Measurements from ENCODE around the gene CHAT. TPM values are rescaled to one million over a fixed set of nuclear protein-coding genes. Genes with fewer than 3 reads are reported as not detected.

The CHAT gene
- total and polyA plus RNA-seq, 2 of the 13 experiments (the other 11 are each of a cell fraction or from before 2014, with no cell fraction given): not detected

DNA sequence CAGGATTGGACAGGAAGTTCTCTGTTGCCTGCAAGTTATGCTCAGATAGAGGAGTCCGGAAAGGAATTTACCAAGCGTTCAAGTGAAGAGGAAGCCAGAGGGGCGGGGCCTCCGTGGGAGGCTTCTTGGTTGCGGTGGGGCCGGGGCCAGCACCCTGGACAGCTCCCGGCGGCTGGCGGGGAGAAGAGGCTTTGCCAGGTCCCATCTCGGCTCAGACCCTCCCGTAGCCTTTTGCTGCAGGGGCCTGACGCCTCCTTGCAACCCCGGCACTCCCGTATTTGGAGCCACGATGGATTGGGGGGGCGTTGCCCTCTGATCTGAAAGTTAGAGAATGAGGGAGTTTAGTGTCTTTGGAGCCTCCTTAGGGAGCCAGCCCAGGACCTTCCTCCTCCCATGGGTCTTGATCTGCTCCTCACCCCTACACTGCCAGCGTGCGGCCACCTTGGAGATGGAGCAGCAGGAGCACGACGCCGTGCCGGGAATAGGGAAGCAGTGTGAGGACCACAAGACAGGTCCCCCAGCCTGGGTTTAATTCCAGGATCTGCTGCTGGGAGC is 6.8 kb upstream of the CHAT start (continued):
- TF ChIP-seq, protein P1, sequence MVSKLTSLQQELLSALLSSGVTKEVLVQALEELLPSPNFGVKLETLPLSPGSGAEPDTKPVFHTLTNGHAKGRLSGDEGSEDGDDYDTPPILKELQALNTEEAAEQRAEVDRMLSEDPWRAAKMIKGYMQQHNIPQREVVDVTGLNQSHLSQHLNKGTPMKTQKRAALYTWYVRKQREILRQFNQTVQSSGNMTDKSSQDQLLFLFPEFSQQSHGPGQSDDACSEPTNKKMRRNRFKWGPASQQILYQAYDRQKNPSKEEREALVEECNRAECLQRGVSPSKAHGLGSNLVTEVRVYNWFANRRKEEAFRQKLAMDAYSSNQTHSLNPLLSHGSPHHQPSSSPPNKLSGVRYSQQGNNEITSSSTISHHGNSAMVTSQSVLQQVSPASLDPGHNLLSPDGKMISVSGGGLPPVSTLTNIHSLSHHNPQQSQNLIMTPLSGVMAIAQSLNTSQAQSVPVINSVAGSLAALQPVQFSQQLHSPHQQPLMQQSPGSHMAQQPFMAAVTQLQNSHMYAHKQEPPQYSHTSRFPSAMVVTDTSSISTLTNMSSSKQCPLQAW (CRISPR knock-in tag; IDR thresholded peaks at IDR 0.05): 0 out of 2 replicates have a peak, but pooled peaks have one; percentile 25
- TF ChIP-seq ARNT (IDR thresholded peaks at IDR 0.05) (no peak), ZFP36 (IDR thresholded peaks at IDR 0.05; ENCODE audit: borderline replicate concordance, low read depth, low read length, partially characterized antibody) (no peak), EEA1 (CRISPR knock-in tag; IDR thresholded peaks at IDR 0.05; ENCODE audit: borderline replicate concordance) (no peak), ZNF143 (CRISPR knock-in tag; IDR thresholded peaks at IDR 0.05) (no peak), ZNF282 (IDR thresholded peaks at IDR 0.05; ENCODE audit: partially characterized antibody) (no peak), NFYC (CRISPR knock-in tag; IDR thresholded peaks at IDR 0.05) (peak; percentile 30; the same call in 1 of the 2 replicates), ZNF83 (CRISPR knock-in tag; IDR thresholded peaks at IDR 0.05; ENCODE audit: borderline replicate concordance) (0 out of 2 replicates have a peak, but pooled peaks have one; percentile 31), ZBTB7B (CRISPR knock-in tag; IDR thresholded peaks at IDR 0.05) (no peak), ZBTB1 (CRISPR knock-in tag; IDR thresholded peaks at IDR 0.05; ENCODE audit: borderline replicate concordance) (peak; percentile 77; the same call in 1 of the 2 replicates), SP140L (CRISPR knock-in tag; IDR thresholded peaks at IDR 0.05; ENCODE audit: borderline replicate concordance) (peak; percentile 92; the same call in 1 of the 2 replicates), GABPB1 (CRISPR knock-in tag; IDR thresholded peaks at IDR 0.05) (peak; percentile 68), KAT8 (CRISPR knock-in tag; IDR thresholded peaks at IDR 0.05) (peak; percentile 57; the same call in 1 of the 2 replicates), TCF12 (IDR thresholded peaks at IDR 0.05) (no peak), TCF12 (CRISPR knock-in tag; IDR thresholded peaks at IDR 0.05) (no peak), HMG20B (CRISPR knock-in tag; conservative IDR thresholded peaks at IDR 0.05) (peak; percentile 83), GTF3A (CRISPR knock-in tag; conservative IDR thresholded peaks at IDR 0.05) (no peak), TMF1 (CRISPR knock-in tag; IDR thresholded peaks at IDR 0.05; ENCODE audit: low read depth) (peak; percentile 82; the same call in 1 of the 2 replicates), ARHGAP35 (CRISPR knock-in tag; IDR thresholded peaks at IDR 0.05; ENCODE audit: borderline replicate concordance) (0 out of 2 replicates have a peak, but pooled peaks have one; percentile 59), MIER2 (CRISPR knock-in tag; IDR thresholded peaks at IDR 0.05) (peak; percentile 98), TP53 (CRISPR knock-in tag; conservative IDR thresholded peaks at IDR 0.05) (0 out of 2 replicates have a peak, but pooled peaks have one; percentile 48), ZNF232 (CRISPR knock-in tag; IDR thresholded peaks at IDR 0.05; ENCODE audit: borderline replicate concordance) (peak; percentile 96), MED1 (CRISPR knock-in tag; IDR thresholded peaks at IDR 0.05) (0 out of 2 replicates have a peak, but pooled peaks have one; percentile 17)
- TF ChIP-seq, protein P2, sequence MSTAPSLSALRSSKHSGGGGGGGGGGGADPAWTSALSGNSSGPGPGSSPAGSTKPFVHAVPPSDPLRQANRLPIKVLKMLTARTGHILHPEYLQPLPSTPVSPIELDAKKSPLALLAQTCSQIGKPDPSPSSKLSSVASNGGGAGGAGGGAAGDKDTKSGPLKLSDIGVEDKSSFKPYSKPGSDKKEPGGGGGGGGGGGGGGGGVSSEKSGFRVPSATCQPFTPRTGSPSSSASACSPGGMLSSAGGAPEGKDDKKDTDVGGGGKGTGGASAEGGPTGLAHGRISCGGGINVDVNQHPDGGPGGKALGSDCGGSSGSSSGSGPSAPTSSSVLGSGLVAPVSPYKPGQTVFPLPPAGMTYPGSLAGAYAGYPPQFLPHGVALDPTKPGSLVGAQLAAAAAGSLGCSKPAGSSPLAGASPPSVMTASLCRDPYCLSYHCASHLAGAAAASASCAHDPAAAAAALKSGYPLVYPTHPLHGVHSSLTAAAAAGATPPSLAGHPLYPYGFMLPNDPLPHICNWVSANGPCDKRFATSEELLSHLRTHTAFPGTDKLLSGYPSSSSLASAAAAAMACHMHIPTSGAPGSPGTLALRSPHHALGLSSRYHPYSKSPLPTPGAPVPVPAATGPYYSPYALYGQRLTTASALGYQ (CRISPR knock-in tag; IDR thresholded peaks at IDR 0.05): 0 out of 2 replicates have a peak, but pooled peaks have one; percentile 34
- TF ChIP-seq, protein P3, sequence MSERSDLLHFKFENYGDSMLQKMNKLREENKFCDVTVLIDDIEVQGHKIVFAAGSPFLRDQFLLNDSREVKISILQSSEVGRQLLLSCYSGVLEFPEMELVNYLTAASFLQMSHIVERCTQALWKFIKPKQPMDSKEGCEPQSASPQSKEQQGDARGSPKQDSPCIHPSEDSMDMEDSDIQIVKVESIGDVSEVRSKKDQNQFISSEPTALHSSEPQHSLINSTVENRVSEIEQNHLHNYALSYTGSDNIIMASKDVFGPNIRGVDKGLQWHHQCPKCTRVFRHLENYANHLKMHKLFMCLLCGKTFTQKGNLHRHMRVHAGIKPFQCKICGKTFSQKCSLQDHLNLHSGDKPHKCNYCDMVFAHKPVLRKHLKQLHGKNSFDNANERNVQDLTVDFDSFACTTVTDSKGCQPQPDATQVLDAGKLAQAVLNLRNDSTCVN (CRISPR knock-in tag; IDR thresholded peaks at IDR 0.05; ENCODE audit: borderline replicate concordance): peak; percentile 65; the same call in 1 of the 2 replicates
- TF ChIP-seq, protein P4, sequence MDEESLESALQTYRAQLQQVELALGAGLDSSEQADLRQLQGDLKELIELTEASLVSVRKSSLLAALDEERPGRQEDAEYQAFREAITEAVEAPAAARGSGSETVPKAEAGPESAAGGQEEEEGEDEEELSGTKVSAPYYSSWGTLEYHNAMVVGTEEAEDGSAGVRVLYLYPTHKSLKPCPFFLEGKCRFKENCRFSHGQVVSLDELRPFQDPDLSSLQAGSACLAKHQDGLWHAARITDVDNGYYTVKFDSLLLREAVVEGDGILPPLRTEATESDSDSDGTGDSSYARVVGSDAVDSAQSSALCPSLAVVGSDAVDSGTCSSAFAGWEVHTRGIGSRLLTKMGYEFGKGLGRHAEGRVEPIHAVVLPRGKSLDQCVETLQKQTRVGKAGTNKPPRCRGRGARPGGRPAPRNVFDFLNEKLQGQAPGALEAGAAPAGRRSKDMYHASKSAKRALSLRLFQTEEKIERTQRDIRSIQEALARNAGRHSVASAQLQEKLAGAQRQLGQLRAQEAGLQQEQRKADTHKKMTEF (CRISPR knock-in tag; IDR thresholded peaks at IDR 0.05): peak; percentile 60; the same call in 1 of the 2 replicates

All from HepG2 (cell line).